Activated CD4-positive, alpha-beta T cell treated with anti-CD3 and anti-CD28 coated beads, Interleukin-2, amount 50 U/mL, for 24 hours (primary cell): Measurements from ENCODE around the gene FBLN1.
"Not testable (repeated sequence)": the region's sequence is repeated elsewhere in the genome, so short reads cannot be mapped to it uniquely, and the experiment has no call there.

Experiments used
- DNase-seq, 2 donors: peaks; one replicate each; pipeline ENCODE4 v3.0.0-alpha.2; 2020; ENCODE audit warnings: low read depth in 1 of 2, low spot score in 1 of 2

FBLN1 gene, protein sequence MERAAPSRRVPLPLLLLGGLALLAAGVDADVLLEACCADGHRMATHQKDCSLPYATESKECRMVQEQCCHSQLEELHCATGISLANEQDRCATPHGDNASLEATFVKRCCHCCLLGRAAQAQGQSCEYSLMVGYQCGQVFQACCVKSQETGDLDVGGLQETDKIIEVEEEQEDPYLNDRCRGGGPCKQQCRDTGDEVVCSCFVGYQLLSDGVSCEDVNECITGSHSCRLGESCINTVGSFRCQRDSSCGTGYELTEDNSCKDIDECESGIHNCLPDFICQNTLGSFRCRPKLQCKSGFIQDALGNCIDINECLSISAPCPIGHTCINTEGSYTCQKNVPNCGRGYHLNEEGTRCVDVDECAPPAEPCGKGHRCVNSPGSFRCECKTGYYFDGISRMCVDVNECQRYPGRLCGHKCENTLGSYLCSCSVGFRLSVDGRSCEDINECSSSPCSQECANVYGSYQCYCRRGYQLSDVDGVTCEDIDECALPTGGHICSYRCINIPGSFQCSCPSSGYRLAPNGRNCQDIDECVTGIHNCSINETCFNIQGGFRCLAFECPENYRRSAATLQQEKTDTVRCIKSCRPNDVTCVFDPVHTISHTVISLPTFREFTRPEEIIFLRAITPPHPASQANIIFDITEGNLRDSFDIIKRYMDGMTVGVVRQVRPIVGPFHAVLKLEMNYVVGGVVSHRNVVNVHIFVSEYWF

DNA sequence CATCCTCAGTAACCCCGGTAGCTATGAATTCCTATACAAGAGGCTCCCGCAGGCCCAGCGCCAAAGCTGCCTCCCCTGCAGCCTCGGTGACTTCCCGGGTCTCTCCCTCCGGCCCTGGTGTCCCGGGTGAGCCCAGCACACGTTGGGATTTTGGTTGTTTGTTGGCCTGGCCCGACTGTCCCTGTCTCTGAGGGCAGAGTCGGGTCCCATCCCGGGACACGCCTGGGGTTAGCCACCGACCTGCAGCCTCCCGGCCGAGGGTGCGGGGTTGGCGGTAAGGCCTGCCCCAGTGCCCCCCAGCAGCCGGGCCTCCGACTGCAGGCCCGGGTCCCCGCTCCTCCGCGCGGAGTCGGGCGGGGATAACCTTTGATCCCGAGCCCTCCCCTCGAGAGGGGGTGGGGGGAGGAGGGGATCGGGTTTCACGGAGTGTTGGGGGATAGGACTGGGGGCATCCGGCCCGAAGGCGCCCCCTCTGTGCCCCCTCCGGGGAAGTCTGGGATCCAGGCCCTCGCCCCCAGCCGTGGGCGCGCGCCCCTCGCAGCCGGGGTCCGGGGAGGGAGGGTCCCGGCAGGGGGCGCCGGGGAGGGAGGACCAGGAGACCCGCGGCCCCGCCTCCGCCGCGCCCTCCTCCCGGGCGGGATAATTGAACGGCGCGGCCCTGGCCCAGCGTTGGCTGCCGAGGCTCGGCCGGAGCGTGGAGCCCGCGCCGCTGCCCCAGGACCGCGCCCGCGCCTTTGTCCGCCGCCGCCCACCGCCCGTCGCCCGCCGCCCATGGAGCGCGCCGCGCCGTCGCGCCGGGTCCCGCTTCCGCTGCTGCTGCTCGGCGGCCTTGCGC is at the start of gene FBLN1:
Gene FBLN1 (plus strand): TSS at position 669 of the 835 bp plus-strand sequence. CDS start 103 bp downstream, at position 772.
- DNase-seq, result no peak

DNA sequence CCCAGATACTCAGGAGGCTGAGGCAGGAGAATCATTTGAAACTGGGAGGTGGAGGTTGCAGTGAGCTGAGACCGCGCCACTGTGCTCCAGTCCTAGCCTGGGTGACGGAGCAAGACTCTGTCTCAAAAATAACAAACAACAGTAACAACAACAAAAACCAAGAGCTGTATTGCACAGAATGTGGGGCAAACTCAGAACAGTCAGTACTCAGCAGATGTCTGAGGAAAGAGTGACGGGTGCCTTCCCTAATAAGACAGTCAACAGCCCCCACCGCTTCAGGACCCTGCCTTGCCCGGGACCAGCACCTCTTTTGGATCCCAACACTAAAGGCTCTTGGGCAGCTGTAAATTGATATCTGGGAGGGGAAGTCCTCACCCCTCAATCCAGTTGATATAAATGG is 48.9 kb upstream of the FBLN1 start:
- no peak for DNase-seq

DNA sequence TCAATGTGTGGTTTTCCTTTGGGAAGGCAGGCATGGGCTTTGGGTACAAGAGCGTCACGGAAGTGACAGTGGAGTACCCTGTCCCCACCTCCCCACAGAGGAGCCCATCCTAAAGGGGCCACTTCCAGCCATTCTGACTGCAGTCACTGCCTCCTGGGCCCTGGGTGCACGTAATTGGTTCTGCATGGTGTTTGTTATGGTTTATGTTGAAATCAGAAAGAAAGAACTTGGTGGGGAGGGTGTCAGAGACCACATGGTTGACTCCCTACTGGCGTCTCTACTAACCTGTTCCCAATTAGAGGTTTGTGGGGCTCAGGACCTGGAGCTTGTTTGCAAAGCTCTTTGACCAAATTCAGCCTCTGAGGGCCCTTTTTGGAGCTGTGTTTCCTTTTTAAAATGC is 48.4 kb upstream of the FBLN1 start:
- no peak for DNase-seq

DNA sequence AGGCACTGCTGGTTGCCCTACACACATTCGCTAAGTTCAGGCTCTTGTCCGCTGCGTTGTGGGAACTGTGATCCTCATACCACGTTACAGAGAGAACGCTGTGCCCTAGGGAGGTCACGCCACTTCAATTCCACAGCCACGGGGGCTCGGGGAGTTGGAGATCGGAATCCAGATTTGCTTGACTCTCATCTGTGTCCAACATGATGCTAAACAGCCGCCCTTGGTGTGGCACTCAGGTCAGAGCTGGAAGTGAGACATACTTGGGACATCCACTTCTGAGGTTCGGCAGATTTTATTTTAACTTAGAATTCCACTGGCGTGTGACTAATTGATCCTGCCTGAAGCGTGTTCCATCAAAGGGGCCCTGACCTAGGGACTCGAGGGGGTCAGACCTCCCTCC is 47.5 kb upstream of the FBLN1 start:
- DNase-seq, result no peak

DNA sequence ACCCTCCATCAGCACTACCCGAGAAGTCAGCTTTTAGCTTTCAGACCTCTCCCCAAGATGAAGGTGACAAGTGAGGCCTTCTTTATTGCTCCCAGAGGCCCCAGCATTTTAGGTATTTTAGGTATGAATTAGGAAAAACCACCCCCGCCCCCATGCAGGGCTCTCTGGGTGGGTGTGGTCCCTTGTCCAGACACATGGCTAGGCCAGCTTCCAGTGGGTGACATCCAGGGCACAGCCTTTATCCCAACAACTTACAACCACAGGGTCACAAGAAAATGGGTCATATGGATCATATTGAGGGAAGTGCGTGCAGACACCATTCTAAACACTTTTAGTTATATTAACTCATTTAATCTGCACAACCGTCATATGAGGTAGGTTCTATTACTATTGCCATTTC is 47.1 kb upstream of the FBLN1 start:
- DNase-seq, result no peak

DNA sequence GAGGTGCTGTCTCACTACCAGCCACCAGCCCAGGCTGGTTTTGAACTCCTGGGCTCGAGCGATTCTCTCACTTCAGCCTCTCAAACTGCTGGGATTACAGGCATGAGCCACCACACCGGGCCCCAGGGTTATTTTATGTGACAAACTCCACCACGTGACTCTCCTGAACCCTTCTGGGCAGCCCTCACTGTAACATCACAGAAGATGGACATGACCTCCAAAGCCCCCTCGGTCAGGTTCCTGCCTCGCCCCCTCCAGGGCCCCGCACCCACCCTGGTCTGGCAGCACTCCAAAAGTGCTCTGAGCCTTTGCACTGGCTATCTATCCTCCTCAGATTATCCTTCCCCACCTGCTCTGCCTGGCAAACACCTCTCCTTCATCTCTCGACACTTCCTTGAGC is 45.9 kb upstream of the FBLN1 start:
- no peak for DNase-seq

DNA sequence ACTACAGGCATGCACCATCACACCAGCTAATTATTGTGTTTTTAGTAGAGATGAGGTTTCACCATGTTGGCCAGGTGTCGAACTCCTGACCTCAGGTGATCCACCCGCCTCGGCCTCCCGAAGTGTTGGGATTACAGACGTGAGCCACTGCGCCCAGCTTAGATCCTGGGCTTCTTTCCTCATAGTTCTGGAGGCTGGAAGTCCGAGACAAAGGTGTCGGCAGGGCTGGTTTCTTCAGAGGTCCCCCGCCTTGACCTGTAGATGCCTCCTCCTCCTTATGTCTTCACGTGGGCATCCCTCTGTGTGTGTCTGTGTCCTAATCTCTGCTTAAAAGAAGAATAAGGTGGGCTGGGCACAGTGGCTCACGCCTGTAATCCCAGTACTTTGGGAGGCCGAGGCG is 44.2 kb upstream of the FBLN1 start:
- DNase-seq, result no peak

DNA sequence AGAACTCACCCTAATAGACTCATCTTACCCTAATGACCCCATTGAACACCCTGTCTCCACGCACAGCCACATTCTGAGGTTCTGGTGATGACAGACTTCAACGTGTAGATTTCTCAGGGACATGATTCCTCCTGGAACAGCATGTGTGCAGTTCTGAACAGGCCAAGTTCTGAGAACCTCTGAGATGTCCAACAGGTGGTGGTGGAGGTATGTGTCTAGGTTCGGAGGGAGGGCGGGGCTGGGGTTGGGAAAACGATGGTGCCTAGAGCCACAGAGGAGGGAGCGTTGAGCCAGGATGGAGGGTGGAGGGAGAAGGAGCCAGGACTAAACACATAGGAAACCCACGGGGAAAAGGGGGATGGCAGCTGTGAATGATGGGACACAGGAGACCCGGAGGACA is 43.4 kb upstream of the FBLN1 start:
- no peak for DNase-seq

DNA sequence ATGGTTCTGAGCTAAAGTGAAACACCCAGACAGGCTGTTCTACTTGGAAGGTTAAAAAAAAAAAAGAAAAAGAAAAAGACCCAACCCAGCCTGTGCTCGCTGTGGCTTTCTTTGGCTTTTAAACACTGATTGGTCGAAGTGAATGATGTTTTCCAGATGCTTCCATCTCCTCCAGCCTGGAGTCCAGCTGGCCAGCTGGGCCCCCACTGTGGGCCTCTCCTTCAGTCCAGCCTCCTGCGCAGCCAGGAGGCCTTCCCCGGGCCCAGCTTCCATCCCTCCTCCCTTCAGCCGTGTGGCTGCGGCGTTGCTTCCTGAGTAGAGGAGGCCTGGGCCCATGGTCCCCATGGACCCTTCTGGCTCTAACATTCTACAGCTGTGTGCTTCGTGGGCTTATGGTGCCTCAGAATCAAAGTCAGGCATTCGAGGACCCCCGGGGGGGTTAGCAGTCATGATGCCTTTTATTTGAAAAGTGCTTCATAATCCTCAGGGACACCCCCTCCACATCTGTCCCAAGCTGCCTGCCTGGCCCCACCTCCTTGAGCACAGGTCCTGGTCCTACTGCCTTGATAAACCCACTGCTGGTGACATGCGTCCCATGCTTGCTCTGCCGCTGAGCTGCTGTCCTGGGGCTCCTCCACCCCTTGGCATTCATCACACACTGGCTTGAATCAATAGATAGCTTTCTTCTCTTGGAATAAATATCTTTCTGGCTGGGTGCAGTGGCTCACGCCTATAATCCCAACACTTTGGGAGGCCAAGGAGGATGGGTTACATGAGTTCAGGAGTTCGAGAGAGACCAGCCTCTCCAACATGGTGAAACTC is 42.2 kb upstream of the FBLN1 start:
- no peak for DNase-seq

DNA sequence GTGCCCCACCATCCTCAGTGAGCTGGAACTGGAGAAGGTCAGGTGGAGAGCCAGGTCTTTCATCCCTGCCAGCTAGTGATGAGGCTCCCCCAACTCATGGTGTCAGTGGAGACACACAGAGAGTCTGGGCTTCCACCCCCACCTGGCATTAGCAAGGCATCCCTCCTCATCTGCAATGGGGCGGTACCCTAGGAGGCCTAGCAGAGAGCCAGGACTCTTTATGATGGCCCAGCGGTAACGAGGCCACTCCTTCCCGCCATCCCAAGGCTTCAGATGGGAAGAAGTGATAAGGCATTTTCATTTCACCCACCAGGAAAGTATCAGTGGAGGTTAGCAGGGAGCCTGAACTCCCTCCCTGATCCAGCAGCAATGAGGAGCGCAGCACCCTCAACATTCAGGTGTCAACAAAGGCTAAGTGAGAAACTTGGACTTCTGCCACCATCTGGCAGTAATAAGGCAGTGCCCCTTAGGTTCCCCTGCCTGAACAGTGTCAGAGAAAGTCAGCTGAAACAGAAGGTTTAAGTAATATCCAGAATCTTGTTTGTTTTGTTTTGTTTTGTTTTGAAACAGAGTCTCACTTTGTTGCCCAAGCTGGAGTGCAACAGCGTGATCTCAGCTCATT is 40.5 kb upstream of the FBLN1 start:
- DNase-seq, result no peak

DNA sequence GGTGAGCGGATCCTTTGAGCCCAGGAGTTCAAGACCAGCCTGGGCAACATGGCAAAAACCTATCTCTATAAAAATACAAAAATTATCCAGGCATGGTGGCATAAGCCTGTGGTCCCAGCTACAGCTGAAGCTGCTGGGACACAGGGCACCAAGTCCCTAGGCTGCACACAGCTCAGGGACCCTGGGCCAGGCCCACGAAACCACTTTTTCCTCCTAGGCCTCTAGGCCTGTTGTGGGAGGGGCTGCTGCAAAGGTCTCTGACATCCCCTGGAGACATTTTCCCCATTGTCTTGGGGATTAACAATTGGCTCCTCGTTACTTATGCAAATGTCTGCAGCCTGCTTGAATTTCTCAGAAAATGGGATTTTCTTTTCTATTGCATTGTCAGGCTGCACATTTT is 39.0 kb upstream of the FBLN1 start:
- not testable (repeated sequence) for DNase-seq

DNA sequence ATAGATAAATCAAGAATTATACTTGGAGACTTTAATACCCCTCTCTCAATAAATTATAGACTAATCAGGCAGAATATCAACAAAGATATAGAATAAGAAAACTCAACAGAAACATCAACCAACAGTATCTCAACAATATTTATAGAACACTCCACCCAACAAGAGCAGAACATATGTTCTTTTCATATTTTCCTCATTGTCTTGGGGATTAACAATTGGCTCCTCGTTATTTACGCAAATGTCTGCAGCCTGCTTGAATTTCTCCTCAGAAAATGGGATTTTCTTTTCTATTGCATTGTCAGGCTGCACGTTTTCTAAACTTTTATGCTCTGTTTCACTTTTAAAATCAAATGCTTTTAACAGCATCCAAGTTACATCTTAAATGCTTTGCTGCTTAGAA is 37.0 kb upstream of the FBLN1 start:
- DNase-seq, result no peak

DNA sequence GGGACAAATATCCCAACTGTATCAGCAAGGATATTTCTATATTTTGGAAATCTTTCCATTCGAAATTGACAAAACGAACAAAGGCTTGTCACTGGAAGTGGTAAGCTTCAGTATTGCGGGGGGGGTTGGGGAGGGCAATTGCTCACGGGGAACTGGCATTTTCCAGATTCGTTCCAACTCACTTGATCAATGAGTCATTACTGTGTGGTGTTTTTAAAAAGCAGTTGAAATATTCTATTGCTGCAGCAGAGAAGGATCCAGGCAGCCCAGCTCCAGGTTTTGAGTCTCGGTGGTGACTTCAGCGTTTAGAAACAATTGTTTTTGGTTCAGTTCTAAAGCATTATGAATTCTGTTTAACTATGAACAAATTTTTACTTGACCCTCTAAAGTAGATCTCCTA is 33.8 kb upstream of the FBLN1 start:
- DNase-seq, result no peak

DNA sequence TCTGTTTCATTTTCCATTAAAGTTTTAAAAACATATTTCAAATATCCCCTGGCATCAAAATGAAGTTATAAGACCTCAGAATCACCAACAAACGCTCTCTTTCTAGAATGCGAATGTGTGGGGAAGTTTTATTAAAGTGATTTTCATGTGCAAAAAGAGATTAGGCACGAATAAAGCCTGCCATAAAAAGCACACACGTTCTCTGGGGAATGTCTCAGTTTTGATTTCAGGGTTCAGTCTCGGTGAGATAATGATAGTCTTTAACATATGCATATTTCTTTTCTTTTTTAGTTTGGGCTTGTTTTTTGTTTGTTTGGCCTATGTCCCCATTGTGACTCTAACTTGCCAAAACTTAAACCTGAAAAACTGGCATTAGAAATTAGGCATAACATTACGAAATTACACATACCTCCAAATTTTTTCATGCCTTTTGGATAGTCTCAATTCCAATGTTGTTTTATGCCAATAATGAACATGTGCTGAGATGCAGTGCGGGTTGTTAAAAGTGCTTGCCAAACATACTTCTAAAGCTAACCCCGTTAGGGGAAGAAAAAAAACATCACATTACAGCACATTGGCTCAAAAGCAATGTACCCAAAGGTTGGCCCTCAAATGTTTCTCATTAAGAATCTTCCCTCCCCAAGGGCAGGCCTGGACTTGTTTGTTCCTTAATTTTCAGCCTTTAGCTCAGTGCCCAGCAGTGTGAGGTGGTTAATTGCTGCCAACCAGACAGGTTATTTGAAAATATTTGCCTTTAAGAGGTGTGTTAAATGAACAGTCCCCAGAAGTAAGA is 33.2 kb upstream of the FBLN1 start:
- no peak for DNase-seq

DNA sequence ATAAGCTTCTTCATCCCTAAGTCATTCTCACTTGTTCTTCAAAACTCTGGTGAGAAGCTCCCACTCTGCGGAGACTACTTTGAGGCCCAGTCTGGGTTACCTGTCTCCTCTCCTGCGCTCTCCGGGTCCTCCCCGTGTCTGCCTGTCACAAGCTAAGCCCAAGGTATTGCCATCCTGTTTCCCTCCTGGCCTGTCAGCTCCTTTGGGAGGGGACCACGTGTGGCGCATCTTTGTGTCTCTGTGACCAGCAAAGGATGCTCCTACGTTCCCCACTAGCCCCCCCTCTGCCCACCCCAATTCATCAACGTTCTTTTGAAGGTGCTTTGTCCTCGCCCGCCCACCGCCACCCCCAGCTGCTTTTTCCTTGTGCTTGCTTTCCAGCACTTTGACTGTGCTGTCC is 31.8 kb upstream of the FBLN1 start:
- no peak for DNase-seq

DNA sequence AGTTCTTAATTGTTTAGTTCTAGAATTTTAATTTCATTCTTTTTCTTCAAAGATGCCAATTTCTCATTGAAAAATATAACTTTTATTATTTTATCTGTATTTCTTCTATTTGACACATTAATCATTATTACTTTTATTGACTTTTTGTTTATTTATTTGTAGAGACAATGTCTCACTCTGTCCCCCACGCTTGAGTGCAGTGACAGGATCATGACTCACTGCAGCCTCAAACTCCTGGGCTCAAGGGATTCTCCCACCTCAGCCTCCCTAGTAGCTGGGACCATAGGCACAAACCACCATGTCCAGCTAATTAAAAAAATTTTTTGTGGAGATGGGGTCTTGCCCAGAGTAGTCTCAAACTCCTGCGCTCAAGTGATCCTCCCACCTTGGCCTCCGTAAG is 30.3 kb upstream of the FBLN1 start:
- DNase-seq, result no peak

DNA sequence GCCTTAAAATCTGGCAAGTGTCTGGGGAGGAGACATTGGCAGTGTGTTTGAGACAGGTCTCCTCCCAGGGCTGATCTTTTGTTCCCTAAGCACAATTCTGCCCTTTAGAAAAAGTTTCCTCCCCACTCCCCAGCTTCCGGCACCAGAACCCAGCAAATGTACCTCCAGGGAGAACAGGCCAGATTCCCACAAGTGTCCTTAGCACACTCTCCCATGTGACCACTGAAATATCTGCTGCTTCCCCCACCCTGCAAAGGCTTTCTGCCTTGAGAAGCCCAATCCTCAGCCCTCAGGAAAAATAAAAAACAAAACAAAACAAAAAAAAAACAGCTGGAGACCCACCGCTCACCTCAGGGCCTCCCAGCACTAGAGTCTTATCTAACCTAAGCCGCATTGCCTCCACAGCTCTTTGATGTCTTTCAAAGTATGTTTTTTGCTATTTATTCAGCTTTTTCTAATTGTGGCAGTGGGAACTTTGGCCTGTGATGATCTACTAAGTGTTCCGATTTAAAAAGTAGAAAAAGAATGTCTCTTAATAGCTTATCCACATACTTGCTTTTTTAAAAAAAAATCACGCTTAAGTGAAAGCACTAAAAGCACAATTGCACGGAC is 29.0 kb upstream of the FBLN1 start:
- no peak for DNase-seq

DNA sequence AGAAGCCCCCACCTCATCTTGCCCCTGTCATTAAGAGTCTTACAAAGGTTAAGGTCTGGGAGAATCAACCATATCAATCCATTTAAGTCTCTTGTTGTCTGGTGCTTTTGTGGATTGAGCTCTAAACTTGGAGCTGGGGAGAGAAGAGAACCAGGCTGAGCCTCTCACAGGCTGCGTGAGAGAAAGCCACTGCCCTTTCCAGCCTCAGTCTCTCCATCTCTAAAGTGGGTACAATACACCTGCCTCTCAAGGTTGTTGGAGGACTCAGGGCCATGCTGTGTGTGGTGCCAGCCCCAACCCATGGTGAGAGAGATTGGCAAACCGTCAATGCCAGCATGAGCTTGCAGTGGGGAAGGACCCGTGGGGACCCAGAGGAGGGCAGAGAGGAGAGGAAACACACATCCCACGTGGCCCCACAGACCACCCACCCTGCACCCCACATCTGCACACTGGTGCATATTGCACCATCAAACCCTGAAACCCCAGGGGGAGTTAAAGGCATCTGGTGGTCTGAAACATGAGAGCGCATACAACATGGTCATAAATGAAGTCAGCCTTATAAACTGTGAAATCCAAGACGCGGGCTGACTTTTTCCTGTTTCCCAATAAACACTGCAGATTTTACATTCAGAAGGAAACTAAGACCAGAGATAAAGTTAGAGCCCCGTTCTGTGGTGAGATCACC is 27.5 kb upstream of the FBLN1 start:
- DNase-seq, result no peak
